Natural killer cell treated with Interleukin-12 subunit alpha and Interleukin-12 subunit beta and Interleukin-15 and Interleukin-18, amount 100 ng/mL, for 72 hours (primary cell): ENCODE measurements around the gene SLC13A2. TPM values are rescaled to one million over a fixed set of nuclear protein-coding genes. Genes with fewer than 3 reads are reported as not detected.

Experiments used
- ATAC-seq, 2 donors: fragments of 150-1000 bp; cut with Tn5 transposase in 1 of 2; sonication (Bioruptor Pico), chemical (Tn5 transposase) in 1 of 2; 2 replicates each; pipeline ENCODE4 v1.10.0; 2021
- DNase-seq: peaks from one replicate; pipeline ENCODE4 v3.0.0; 2022; ENCODE audit warnings: low spot score
- H3K27ac Mint-ChIP-seq, 2 donors: 1 replicate in 1 of 2; 2 replicates in 1 of 2; pipeline ENCODE4 v1.8.0; 2022; ENCODE audit warnings: mixed read lengths in 2 of 2, mild to moderate bottlenecking in 1 of 2, moderate library complexity in 1 of 2
- H3K27me3 Mint-ChIP-seq, 2 donors: 1 replicate in 1 of 2; 2 replicates in 1 of 2; pipeline ENCODE4 v1.8.0; 2022; ENCODE audit warnings: mixed read lengths in 2 of 2
- H3K36me3 Mint-ChIP-seq: one replicate; pipeline ENCODE4 v1.8.0; 2022; ENCODE audit warnings: mixed read lengths
- H3K4me1 Mint-ChIP-seq, 2 donors: 1 replicate in 1 of 2; 2 replicates in 1 of 2; pipeline ENCODE4 v1.8.0; 2022; ENCODE audit warnings: low read depth in 2 of 2, mixed read lengths in 2 of 2, mild to moderate bottlenecking in 1 of 2
- H3K4me3 Mint-ChIP-seq: one replicate; pipeline ENCODE4 v1.8.0; 2022; ENCODE audit warnings: mixed read lengths
- H3K9me3 Mint-ChIP-seq: 2 replicates; pipeline ENCODE4 v1.8.0; 2022; ENCODE audit warnings: mixed read lengths
- total RNA-seq, 2 donors: library from RNA; stranded (reverse); gene quantifications; one replicate each; pipeline ENCODE4 v1.2.3, GENCODE V29; 2022

The SLC13A2 gene
- total RNA-seq, 2 donors from 2014 or later, result not detected

DNA sequence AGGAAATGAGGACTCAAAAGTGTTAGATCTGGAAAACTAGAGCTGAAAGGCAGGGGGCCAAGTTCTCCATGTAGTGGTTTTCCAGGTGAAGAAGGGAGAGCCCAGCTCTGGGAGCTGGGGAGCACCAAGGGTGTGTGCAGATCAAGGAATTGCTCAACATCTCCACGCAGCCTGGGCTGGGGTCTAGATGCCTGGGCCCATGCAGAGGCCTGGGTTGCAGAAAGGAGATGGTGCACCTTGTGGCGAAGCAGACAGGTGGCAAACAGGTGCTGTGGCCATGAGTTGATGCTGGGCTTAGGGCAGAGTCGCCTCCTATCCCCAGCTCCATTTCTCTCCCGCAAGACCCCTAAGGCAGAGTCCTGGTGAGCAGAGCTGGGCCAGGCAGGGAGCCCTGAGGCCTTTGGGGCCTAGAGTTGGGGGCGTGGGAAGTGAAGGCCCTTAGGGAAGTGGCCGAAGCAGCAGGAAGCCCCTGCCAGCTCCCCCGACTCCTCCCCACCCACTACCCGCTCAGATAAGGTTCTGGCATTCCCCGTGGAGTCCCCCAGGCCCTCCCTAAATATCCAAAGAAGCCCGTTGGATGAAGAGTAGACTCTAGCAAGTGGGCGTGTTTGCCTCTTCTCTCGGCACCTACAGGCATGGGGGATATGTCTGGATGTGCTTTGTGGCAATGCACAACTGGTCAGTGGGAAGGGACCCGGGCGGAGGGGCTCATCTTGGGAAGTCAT is 33.5 kb downstream of the SLC13A2 start:
- no peaks in the 10 kb centered on the region for H3K9me3 Mint-ChIP-seq
- no peaks in the 10 kb centered on the region for H3K36me3 Mint-ChIP-seq
- DNase-seq (no peak), ATAC-seq (no peak)
- H3K27ac Mint-ChIP-seq, result no peak overlapping the region
- H3K4me3 Mint-ChIP-seq, result no peak overlapping the region
- peaks cover 17 to 23% of the 10 kb centered on the region in 2 donors for H3K27me3 Mint-ChIP-seq
- no peaks in the 10 kb centered on the region for H3K4me1 Mint-ChIP-seq

GRCh38 chr17:28507567-28508203 is 34.2 kb downstream of the SLC13A2 start:
- Mint-ChIP-seq H3K9me3 (no peaks in the 10 kb centered on the region), H3K27me3 (peaks cover 17 to 25% of the 10 kb centered on the region in 2 donors), H3K4me1 (no peaks in the 10 kb centered on the region), H3K27ac (no peak overlapping the region), H3K36me3 (no peaks in the 10 kb centered on the region), H3K4me3 (no peak overlapping the region)
- ATAC-seq (peak in 1 of 2 donors; percentile 15), DNase-seq (no peak)

DNA sequence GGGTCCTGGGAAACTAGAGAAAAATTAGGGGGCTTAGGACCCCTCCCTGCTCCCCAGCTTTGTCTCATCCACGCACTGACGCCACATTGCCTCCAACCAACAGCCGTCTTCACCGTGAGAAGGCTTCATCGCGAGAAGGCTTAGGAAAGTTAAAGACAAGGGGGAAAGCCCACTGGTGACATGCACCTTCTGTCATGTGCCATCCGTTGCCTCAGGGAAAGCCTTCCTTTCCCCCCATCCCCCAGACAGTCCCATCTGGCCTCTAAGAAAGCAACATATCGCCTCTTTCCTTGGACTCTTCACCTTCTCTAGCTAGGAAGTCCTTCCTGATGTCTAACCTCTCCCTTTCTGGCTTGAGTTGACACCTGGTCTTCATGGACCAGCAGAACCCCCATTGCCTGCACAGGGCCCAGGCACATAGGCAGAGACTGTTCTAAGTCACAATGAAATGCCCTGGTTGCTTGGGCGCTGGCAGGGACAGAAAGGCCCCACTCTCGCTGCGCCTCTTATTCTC is 34.8 kb downstream of the SLC13A2 start:
- ATAC-seq, result no peak
- H3K4me1 Mint-ChIP-seq, result no peaks in the 10 kb centered on the region
- no peaks in the 10 kb centered on the region for H3K9me3 Mint-ChIP-seq
- no peak for DNase-seq
- H3K27me3 Mint-ChIP-seq, result peaks cover 21 to 26% of the 10 kb centered on the region in 2 donors
- no peak overlapping the region for H3K4me3 Mint-ChIP-seq
- no peaks in the 10 kb centered on the region for H3K36me3 Mint-ChIP-seq
- H3K27ac Mint-ChIP-seq, result no peak overlapping the region

DNA sequence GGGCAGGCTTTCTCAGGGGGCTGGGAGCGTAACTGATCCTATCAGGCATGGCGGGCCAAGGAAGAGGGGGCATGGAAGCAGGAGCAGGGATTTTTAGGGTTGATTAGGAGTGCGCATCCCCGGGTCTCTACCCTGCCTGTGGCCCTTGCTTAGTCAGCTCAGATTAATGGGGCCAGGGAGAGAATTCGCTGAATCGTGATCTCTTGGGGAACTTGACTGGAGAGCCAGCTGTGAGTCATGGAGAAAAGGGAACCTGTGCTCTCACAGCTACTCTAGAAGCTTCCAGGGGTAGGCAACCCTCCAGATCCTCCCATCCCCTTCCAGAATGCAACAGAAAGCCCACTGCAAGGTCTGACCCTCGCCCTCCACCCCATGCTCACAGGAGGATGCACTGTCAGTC is 36.3 kb downstream of the SLC13A2 start:
- Mint-ChIP-seq H3K27me3 (peaks cover 21 to 28% of the 10 kb centered on the region in 2 donors), H3K4me1 (no peaks in the 10 kb centered on the region), H3K4me3 (no peak overlapping the region), H3K27ac (no peak overlapping the region), H3K36me3 (no peaks in the 10 kb centered on the region), H3K9me3 (no peaks in the 10 kb centered on the region)
- ATAC-seq, result no peak
- DNase-seq, result no peak

DNA sequence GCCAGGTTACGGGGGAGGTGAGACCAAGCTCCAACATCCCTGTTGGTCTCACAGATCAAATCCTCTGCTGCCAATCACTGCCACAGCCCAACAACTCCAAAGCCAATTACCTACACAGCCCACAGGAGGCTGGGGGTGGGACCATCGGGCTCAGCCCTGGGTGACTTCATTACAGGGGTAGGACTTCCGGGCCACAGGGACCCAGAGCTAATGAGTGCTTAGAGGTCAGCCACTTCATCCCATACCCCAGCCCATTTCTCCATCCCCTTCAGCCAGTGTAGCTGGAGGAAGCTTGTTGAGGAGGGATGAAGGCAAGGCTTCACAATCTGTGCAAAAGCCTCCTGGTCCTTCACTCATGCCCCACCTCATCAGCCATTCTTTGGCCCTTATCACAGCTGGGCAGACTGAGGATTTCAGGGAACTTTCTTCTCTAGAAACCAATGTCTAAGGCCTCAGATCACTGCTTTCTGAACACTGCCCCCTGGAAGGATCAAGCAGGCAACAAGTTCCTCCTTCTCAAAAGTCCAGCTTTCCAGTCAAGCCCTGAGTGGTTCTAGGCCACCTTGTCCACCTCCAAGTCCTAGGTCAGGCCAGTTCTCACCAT is 38.5 kb downstream of the SLC13A2 start:
- Mint-ChIP-seq H3K27me3 (peaks cover 21 to 22% of the 10 kb centered on the region in 2 donors), H3K9me3 (no peaks in the 10 kb centered on the region), H3K4me3 (no peak overlapping the region), H3K36me3 (no peaks in the 10 kb centered on the region), H3K4me1 (no peaks in the 10 kb centered on the region), H3K27ac (no peak overlapping the region)
- DNase-seq (no peak), ATAC-seq (no peak)

DNA sequence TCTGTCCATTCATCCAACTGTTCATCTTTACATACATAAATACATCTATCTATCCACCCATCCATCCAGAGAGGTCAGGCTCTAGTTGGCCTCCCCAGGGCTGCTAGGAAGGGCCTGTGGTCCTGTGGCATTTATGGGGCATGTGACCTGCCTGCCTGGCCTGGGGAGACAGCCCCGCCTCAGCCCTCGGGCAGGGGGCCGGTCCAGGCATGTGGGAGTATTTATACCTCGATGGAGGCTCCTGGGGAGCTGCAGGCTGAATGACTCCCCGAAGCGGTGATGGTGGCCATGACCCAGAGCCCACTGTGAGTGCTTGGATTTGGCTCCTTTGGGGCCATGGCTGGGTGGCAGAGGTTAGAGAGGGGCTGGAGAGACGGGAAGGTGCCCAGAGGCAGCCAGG is 40.0 kb downstream of the SLC13A2 start:
- Mint-ChIP-seq H3K4me3 (no peak overlapping the region), H3K27ac (no peak overlapping the region), H3K9me3 (no peaks in the 10 kb centered on the region), H3K27me3 (peaks cover 20 to 21% of the 10 kb centered on the region in 2 donors), H3K36me3 (no peaks in the 10 kb centered on the region), H3K4me1 (no peaks in the 10 kb centered on the region)
- no peak for DNase-seq
- ATAC-seq, result no peak

GRCh38 chr17:28514561-28515002 is 41.1 kb downstream of the SLC13A2 start:
- H3K4me1 Mint-ChIP-seq, result no peaks in the 10 kb centered on the region
- no peak overlapping the region for H3K27ac Mint-ChIP-seq
- H3K9me3 Mint-ChIP-seq, result no peaks in the 10 kb centered on the region
- H3K36me3 Mint-ChIP-seq, result no peaks in the 10 kb centered on the region
- peaks cover 16 to 21% of the 10 kb centered on the region in 2 donors for H3K27me3 Mint-ChIP-seq
- ATAC-seq, result no peak
- no peak overlapping the region for H3K4me3 Mint-ChIP-seq
- DNase-seq, result no peak

DNA sequence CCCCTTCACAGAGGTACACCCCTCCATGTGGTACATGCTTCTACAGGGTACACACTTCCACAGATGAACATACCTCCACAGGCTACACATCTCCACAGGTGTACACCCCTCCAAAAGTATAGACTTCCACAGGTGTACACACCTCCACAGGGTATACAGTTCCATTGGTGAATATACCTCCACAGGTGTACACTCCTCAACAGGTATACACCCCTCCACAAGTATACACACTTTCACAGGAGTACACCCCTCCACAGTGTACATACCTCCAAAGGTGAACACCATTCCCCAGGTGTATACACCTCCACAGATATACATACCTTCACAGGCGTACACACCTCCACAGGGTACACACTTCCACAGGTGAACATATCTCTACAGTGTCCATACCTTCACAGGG is 42.1 kb downstream of the SLC13A2 start:
- no peak for ATAC-seq
- no peaks in the 10 kb centered on the region for H3K9me3 Mint-ChIP-seq
- no peak overlapping the region for H3K4me3 Mint-ChIP-seq

DNA sequence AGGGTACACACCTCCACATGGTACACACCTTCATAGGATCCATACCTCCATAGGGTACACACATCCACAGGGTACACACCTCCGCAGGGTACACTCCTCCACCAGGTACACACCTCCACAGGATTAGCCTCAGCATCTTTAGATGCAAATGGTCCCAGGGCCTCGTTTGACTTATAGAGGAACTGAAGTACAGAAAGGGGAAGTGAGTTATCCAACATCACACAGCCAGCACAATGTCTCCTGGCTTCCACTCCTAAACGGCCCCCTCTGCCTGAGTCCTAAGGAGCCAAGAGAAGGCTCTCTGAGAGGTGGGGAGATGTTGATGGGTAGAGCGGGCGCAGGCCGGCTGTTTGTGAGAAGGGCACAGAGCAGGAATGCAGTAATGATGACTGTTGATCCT is 44.7 kb downstream of the SLC13A2 start:
- DNase-seq (no peak), ATAC-seq (no peak)
- H3K36me3 Mint-ChIP-seq, result no peaks in the 10 kb centered on the region
- H3K4me1 Mint-ChIP-seq, result no peaks in the 10 kb centered on the region
- peaks cover 9 to 10% of the 10 kb centered on the region in 2 donors for H3K27me3 Mint-ChIP-seq
- no peaks in the 10 kb centered on the region for H3K9me3 Mint-ChIP-seq
- no peak overlapping the region for H3K27ac Mint-ChIP-seq
- H3K4me3 Mint-ChIP-seq, result no peak overlapping the region

More for the DNA sequence above, 42.1 kb downstream of the SLC13A2 start:
- H3K27me3 Mint-ChIP-seq, result peaks cover 12 to 13% of the 10 kb centered on the region in 2 donors
- no peak for DNase-seq
- no peaks in the 10 kb centered on the region for H3K36me3 Mint-ChIP-seq
- H3K27ac Mint-ChIP-seq, result no peak overlapping the region
- no peaks in the 10 kb centered on the region for H3K4me1 Mint-ChIP-seq

DNA sequence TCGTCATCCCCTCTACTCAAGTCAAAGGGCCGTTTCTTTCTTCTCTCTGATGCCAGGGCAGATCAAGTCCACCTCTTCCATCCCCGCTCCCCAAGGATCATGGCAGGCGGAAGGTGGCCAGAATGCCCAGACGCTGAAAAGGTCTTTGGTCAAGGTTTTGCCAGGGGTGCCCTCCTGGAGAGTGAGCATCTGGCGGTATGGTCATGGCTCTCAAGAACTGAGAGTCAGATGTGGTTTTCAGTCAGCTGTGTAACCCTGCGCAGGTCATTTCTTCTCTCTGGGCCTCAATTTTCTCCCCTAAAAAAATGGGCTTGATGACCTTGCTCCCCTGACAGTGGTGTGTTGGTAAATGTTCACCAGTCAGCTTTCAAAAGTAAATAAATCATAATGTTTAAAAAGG is 45.1 kb downstream of the SLC13A2 start:
- no peaks in the 10 kb centered on the region for H3K36me3 Mint-ChIP-seq

GRCh38 chr17:28519236-28519635 is 45.8 kb downstream of the SLC13A2 start:
- H3K9me3 Mint-ChIP-seq, result no peaks in the 10 kb centered on the region
- peaks cover 0 to 2% of the 10 kb centered on the region in 2 donors for H3K27me3 Mint-ChIP-seq
- H3K4me3 Mint-ChIP-seq, result no peak overlapping the region
- no peak for ATAC-seq
- no peaks in the 10 kb centered on the region for H3K4me1 Mint-ChIP-seq
- no peak overlapping the region for H3K27ac Mint-ChIP-seq
- H3K36me3 Mint-ChIP-seq, result no peaks in the 10 kb centered on the region
- DNase-seq, result no peak

More for the DNA sequence above, 45.1 kb downstream of the SLC13A2 start:
- H3K27ac Mint-ChIP-seq, result no peak overlapping the region
- H3K9me3 Mint-ChIP-seq, result no peaks in the 10 kb centered on the region
- H3K4me1 Mint-ChIP-seq, result no peaks in the 10 kb centered on the region
- DNase-seq (no peak), ATAC-seq (no peak)
- H3K4me3 Mint-ChIP-seq, result no peak overlapping the region
- H3K27me3 Mint-ChIP-seq, result peaks cover 4 to 6% of the 10 kb centered on the region in 2 donors

GRCh38 chr17:28520687-28521086 is 47.2 kb downstream of the SLC13A2 start:
- Mint-ChIP-seq H3K27ac (no peak overlapping the region), H3K36me3 (no peaks in the 10 kb centered on the region), H3K27me3 (peaks cover 0 to 2% of the 10 kb centered on the region in 2 donors), H3K4me1 (no peaks in the 10 kb centered on the region), H3K9me3 (no peaks in the 10 kb centered on the region), H3K4me3 (no peak overlapping the region)
- no peak for DNase-seq
- peak; percentile 5 to 25 for ATAC-seq

DNA sequence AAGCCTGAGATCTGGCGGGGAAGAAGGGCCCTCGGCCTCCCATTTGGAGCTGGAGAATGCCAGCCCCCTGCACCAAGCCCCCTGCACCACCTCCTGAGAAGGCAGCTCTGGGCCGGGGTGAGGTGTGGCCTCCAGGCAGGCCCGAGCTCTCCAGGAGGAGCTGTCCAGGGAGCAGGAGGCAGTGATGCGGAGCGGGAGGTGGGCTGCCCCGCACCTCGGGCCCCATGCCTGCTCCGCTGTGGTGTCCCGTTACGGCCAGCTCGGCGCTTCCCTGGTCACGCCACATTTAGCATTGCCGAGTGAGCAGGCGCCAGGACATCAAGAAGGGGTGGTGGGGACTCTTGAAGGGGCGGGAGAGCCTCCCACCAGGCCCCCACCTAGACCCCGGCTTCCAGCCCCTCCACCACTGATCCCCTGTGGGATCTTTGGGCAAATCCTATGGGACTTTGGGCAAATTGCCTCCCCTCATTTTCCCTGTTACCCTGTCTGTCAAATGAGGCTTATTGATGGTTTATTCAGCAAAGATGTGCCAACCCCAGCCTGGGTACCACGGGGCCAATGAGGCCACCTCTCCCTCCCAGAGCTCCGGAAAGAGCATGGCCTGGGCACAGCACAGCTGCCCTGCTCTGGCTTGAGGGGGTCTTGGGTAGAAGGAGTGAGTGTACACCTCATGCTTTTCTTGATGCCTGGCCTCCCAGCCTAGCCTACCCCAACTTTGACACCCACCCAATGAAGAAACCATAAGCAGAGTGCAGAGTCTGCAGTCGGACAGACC is 48.1 kb downstream of the SLC13A2 start:
- ATAC-seq, result no peak
- Mint-ChIP-seq H3K27ac (no peak overlapping the region), H3K9me3 (no peaks in the 10 kb centered on the region), H3K4me3 (no peak overlapping the region), H3K27me3 (peaks cover 0 to 2% of the 10 kb centered on the region in 2 donors), H3K36me3 (no peaks in the 10 kb centered on the region), H3K4me1 (no peaks in the 10 kb centered on the region)
- DNase-seq, result no peak
